Left hindlimb (tissue), 1 donor: Measurements from ENCODE around the gene ZFYVE9.
"Not testable (repeated sequence)": the region's sequence is repeated elsewhere in the genome, so short reads cannot be mapped to it uniquely, and the experiment has no call there.

Source experiments
- DNase-seq: peaks from one replicate; pipeline ENCODE4 v3.0.0-alpha.2; 2018

The ZFYVE9 gene

DNA sequence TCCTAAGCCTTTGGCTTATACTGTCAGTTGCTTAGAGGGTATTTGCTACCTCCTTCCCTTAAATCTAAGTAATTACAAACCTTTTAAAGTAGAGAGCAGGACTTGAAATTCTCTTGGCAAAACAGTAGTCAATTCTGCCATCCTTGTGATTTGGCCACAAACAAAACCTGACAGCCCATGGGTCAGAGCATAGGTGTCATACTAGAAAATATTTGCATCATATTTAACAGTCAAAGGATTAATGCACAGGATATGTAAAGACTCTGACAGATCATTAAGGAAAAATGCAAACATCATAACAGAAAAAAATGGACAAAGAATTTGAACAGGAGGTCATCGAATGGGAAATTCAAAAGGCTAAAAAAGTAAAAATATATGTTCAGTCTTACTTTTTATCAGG lies 50.5 kb downstream of the ZFYVE9 start:
- no peak for DNase-seq

DNA sequence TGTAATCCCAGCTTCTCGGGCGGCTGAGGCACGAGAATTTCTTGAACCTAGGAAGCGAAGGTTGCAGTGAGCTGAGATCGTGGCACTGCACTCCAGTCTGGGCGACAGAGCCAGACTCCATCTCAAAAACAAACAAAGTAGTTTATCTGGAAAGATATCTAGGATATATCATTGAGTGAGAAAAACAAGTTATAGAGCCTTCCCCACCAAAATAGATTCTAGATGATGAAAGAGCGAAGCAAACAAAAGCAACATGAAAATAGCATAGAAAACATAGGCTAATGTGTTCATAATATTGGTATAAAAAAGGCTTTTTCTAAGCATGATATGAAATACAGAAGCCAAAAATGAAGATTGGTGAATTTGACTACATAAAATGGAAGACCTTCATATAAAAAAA lies 52.1 kb downstream of the ZFYVE9 start:
- no peak for DNase-seq

DNA sequence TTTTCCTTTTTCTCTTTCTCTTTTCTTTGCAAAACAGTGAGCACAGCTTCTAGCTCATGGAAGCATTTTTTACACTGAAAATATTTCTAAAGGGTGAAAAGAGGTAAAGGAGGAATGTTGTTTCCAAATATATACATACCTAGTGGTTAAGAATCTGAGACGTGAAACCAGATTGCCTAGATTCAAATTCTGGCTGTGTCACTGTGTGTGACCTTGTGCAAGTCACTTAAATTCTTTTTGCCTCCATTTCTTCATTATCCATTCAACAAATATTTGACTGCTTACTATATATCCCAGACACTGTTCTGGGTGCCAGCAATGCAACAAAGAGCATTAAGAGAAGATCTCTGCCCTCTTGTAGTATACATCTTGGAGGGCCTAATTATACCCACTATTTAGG lies 53.3 kb downstream of the ZFYVE9 start:
- DNase-seq = no peak

DNA sequence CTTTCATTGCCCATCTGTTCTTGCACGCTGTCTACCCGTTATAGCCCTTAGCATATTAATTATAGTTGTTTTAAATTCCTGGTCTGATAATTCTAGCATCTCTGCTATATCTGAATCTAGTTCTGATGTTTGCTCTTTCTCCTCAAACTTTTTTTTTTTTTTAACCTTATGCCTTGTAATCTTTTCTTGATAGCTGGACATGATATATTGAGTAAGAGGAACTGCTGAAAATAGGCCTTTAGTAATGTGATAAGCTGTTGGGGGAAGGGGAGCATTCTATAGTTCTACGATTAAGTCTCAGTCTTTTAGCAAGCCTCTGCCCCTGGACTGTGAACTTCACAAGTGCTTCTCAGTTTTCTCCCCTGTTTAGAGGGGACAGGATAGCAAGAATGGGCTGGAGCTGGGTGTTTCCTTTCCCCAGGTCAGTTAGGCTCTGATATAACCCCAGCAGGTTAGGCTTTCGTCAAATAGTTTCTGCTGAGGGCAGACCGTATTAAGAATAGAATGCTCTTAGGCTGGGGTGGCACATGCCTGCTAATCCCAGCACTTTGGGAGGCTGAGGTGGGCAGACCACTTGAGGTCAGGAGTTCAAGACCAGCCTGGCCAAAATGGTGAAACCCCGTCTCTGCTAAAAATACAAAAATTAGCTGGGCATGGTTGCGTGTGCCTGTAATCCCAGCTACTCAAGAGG lies 62.2 kb downstream of the ZFYVE9 start:
- no peak for DNase-seq

DNA sequence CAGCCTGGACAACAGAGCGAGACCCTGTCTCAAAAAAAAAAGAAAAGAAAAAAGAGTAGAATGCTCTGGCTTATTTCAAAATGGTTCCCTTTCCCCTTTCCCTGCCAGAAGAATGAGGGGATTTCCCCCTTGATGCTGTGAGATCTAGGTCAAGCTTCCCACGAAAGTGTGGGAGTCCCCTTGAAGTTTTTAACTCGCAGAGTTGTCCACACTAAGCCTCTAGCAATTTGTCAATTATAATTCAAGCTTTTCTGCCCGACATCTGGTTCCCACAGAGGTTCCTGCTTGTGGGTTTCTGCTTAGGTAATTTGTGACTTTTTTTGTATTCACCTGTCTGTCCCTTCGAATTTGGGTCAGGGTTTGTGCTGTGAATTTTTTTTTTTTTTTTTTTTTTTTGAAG lies 62.8 kb downstream of the ZFYVE9 start:
- DNase-seq = no peak

DNA sequence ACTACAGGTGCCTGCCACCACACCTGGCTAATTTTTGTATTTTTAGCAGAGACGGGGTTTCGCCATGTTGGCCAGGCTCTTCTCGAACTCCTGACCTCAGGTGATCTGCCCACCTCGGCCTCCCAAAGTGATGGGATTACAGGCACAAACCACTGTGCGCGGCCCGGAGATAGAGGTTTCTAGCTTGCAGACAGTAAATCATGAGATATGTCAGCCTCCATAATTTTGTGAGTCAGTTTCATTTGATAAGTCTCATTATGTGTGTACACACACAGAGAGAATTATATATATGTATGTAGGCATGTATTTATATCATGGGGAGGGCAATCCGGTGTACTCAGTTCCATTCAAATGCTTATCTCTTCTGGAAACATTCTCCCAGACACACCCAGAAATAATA lies 64.8 kb downstream of the ZFYVE9 start:
- not testable (repeated sequence) for DNase-seq

DNA sequence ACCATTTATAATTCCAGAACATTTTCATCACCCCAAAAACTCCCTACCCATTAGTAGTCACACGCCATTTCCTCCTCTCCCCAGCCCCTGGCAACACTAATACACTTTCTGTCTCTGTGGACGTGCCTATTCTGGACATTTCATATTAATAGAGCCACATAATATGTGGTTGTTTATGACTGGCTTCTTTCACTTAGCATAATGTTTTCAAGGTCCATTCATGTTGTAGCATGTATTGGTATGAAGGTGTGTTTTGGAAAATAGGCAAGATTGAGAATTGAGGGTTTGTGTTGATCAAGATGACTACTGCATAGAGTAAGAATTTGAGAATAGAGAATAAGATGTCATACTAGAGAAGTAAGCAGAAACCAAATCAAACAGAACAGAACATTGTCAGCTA lies 67.5 kb downstream of the ZFYVE9 start:
- DNase-seq = no peak

DNA sequence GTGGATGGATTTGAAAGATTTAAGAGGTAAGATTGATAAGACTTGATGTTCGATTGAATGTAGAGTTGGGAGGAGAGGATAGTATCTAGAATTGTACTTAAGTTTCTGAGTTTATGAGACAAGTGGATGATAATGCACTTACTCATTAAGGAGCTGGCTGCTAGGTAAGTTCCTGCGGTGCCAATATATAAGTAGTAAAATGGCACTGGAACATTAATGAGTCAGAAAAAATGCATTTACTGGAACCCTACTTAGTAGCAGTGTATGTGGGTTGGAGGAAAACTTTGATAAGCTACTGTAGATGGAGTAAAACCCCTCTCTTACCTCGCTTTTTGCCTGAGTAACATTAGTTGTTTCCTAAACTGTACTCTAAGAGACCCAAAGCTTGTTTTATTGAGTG lies 68.2 kb downstream of the ZFYVE9 start:
- DNase-seq = no peak

DNA sequence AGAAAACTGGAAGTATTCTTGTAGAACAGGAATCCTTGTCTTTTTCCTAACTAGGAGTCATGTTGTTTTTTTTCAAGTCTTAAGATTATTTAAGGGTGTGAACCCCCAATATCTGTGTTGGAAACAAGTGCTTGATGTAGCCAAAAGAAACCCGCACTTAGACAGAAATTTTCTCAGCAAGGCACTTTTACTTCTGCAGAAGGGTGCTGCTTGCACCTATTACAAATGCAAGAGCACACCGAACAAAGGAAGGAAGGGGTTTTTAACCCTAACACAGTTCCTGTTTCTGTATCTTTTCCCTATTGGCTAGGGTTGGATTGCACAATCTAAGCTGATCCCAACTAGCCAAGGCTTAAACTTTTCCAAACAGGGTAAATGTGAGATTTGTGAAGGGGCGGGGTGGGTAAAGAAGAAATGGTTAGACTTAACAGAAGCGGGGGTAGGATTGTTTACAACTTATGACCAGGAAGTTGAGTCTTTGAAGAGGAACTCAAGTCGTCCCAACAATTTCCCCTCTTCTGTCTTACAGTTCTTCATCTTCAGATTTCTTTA lies 75.1 kb downstream of the ZFYVE9 start:
- no peak for DNase-seq

DNA sequence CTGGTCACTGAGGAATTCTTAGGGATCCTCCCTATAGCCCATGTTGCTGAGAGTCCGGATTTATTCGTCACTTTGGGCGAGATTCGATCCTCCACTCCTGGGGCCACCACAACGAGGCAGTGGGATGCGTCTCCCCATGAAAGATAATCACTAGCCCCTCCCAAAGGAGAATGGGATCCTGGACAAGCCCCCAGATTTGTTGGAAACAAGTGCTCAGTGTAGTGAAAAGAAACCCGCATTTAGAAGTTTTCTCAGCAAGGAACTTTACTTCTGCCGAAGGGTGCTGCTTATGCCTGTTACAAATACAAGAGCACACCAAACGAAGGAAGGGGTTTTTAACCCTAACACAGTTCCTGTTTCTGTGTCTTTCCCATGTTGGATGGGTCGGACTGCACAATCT lies 83.3 kb downstream of the ZFYVE9 start:
- no peak for DNase-seq

DNA sequence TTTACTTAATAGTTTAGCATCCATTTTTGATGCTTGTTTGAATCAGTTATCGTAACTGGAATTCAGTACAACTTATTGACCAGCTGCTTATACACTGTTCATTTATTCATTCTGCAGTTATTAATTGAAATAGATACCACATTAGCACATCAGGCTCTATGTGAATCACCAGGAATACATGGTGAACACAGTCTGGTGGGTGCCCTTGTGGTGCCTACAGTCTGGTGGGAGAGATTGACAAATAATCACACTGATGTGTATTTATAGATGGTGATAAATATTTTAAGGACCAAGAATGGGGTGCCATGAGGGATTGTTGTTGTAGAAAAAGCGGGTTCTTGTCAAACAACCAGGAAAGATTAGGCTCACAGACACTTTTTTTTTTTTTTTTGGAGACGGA lies 87.6 kb downstream of the ZFYVE9 start:
- no peak for DNase-seq

DNA sequence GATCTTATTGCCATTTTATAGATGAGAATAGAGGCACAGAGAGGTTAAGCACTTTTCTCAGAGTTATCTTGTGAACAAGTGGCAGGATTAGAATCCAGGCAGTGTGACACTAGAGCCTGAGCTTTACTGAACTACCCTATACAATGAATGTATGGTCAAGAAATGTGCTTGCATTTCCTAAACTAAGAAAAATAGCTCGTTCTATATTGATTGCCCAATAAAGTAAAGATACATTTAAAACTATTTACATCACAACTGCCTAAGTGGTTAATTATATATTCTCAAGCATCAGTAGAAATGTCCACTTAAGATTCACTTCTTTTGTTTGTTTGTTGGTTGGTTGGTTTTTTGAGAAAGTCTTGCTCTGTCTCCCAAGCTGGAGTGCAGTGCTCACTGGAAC lies 91.6 kb downstream of the ZFYVE9 start:
- DNase-seq = no peak

DNA sequence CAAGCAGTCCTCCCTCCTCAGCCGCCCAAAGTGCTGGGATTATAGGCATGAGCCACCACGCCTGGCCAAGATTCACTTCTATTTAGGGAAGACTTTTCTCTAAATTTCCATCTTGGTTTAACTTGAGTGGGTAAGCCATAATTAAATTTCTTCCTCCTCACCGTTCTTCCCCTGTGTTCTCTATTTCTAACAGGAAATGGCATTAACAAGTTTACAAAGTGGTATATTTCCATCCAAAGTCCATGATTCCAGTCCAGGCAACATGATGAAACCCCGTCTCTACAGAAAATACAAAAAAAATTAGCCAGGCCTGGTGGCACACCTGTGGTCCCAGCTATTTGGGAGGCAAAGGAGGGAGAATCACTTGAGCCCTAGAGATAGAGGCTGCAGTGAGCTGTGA lies 92.1 kb downstream of the ZFYVE9 start:
- no peak for DNase-seq

DNA sequence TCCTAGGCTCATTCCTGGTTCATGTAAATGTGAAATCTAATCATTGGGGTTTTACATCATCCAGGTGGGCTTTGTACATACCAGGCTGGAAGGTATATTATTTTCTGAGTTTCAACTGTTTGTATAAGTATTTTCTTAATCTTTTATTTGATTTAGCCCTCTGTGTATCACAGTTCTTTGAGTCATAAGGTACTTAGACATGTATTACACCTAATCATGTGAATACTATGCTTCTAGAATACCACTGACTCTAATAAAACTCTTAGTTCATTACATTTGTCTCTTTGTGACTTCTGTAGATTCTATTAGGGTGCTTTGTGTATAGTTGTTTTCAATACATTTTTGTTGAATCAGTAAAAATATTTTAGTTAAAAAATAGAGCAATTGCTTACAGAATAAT lies 92.8 kb downstream of the ZFYVE9 start:
- DNase-seq = no peak

DNA sequence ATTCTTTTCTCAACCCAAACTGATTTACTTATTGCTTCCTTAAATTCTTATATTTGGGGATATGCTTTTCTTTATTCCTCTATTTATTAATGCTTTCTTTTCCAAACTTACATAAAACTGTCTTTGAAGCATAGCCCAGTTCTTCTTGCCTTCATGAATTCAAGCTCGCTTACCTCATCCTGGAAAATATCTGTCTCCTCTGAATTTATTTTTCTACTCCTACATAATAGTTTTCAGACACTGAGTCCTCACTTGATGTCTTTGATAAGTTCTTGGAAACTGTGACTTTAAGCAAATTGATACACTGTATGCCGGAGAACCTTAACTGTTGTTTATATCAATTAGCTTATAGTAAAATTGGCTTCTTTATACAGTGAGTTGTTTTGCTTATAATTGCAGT lies 93.8 kb downstream of the ZFYVE9 start:
- DNase-seq = no peak

DNA sequence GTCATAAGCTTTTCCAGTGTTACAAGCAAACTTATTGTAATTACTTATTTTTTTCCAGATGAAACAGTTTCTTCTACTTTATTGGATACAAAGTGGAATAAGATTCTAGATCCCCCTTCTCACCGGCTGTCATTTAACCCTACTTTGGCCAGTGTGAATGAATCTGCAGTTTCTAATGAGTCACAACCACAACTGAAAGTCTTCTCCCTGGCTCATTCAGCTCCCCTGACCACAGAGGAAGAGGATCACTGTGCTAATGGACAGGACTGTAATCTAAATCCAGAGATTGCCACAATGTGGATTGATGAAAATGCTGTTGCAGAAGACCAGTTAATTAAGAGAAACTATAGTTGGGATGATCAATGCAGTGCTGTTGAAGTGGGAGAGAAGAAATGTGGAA lies 95.5 kb downstream of the ZFYVE9 start:
- DNase-seq = no peak

DNA sequence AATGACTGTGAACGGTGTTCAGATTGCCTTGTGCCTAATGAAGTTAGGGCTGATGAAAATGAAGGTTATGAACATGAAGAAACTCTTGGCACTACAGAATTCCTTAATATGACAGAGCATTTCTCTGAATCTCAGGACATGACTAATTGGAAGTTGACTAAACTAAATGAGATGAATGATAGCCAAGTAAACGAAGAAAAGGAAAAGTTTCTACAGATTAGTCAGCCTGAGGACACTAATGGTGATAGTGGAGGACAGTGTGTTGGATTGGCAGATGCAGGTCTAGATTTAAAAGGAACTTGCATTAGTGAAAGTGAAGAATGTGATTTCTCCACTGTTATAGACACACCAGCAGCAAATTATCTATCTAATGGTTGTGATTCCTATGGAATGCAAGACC lies 96.6 kb downstream of the ZFYVE9 start:
- DNase-seq = no peak

DNA sequence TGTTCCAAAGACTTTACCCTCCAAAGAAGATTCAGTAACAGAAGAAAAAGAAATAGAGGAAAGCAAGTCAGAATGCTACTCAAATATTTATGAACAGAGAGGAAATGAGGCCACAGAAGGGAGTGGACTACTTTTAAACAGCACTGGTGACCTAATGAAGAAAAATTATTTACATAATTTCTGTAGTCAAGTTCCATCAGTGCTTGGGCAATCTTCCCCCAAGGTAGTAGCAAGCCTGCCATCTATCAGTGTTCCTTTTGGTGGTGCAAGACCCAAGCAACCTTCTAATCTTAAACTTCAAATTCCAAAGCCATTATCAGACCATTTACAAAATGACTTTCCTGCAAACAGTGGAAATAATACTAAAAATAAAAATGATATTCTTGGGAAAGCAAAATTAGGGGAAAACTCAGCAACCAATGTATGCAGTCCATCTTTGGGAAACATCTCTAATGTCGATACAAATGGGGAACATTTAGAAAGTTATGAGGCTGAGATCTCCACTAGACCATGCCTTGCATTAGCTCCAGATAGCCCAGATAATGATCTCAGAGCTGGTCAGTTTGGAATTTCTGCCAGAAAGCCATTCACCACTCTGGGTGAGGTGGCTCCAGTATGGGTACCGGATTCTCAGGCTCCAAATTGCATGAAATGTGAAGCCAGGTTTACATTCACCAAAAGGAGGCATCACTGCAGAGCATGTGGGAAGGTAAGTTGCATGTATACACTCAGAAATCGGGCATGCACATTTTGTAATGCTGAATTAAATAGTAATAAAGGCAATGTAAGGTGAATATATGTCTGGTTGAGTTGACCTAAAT lies 97.2 kb downstream of the ZFYVE9 start:
- no peak for DNase-seq

DNA sequence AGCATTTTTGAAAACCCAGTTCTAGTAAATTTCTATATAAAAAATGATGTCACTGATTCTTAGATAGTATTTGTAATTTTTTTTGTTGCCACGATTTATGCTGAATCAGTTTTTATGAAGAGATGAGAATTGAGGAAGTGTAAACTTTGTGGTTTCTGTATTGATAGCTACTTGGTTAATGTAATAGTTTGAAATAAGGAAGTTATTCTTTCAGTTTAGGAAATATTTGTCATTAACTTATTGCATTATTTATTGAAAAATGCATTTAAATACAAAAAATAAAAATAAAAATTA lies 97.8 kb downstream of the ZFYVE9 start:
- no peak for DNase-seq

DNA sequence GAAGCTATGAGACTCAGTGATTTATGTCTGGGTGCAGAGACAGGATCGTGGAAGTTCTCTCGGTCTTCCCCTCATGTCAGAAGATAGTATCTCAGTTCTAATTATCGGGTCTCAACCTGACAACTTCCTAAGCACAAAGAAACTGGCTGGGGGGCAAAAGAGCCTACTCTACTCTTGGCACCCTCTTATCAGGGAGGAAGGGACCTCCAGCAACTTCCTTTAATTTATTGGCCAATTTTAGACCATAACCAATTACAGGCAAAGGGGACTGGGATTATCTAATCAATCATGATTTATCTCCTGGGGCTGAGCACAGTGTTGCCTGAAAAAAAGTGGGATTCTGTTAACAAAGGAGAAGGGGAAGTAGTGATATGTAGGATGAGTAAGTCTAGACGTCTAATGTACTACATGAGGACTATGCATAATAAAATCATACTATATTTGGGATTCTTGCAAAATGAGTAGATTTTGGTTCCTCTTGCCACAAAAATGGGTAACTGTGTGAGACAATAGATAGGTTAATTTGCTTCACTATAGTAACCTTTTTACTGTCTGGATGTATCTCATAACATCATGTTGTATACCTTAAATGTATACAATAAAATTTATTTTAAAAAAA lies 98.8 kb downstream of the ZFYVE9 start:
- no peak for DNase-seq

DNA sequence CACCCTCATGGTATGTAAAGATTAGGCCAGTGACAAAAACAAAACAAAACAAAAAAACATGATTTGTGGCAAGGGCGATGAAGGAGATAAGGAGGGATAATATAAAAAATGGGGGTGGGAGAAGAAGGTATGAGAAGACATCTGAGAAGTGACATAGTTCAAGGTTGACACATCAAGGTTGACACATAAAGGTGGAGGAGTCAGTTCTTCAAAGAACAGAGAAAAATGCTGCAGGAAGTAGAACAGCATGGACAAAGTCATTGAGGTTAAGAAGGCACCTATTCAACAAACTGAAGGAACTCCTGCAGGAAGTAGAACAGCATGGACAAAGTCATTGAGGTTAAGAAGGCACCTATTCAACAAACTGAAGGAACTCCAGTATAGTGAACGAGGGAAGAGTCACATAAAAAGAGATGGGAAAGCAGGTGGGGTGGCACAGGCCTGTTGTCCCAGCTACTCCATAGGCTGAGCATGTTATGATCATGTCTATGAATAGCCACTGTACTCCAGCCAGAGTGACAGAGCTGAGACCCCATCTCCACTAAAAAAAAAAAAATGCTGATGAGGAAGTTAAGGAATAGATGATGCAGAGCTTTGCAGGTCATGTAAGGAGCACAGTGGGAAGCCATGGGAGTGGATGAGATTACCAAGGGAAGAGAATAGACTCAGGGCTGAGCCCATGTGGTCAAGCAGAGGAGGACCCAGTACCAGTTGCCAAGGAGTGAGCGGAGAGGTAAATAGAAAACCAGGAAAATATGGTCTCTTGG lies 101.5 kb downstream of the ZFYVE9 start:
- DNase-seq = no peak

DNA sequence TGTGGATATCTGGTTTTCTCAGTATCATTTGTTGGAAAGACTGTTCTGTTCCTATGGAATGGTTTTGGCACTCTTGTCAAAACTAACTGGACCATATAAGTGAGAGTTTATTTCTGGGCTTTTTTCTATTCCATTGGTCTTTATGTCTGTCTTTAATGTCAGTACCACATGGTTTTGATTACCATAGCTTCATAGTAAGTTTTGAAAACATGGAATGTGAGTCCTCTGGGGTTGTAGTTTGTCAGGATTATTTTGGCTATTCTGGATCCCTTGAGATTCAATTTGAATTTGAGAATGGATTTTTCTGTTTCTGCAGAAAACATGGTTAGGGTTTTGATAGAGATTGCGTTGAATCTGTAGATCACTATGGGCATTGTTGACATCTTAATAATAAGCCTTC lies 107.9 kb downstream of the ZFYVE9 start:
- DNase-seq = no peak

DNA sequence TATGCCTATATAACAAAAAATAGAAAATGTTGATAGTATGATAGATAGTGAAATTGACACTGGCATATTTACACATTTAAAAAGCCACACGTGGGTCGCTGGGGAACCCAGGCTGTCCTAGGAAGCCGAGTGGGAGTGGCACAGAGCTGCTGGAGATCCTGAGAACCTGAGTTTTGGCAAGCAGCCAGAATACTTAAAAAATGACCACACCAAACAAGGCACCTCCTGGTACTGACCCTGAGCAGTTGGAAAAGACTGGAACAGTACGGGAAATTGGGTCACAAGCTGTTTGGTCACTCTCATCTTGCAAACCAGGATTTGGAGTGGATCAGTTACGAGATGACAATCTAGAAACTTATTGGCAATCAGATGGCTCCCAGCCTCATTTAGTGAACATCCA lies 111.5 kb downstream of the ZFYVE9 start:
- no peak for DNase-seq
